Measurements from ENCODE around the gene CSNK1A1. TPM values are rescaled to one million over a fixed set of nuclear protein-coding genes. Genes with fewer than 3 reads are reported as not detected.
"Not testable (repeated sequence)": the region's sequence is repeated elsewhere in the genome, so short reads cannot be mapped to it uniquely, and the experiment has no call there.

Gene CSNK1A1
- 224 and 294 TPM in 2 replicates for total RNA-seq (ENCODE audit: low replicate concordance)
- long read RNA-seq, full-length matches to known transcripts = 519 of 695 reads
- long read RNA-seq, partial matches to known transcripts = 114 of 695 reads
- long read RNA-seq, other reads (novel, unspliced or antisense) = 62 of 695 reads

DNA sequence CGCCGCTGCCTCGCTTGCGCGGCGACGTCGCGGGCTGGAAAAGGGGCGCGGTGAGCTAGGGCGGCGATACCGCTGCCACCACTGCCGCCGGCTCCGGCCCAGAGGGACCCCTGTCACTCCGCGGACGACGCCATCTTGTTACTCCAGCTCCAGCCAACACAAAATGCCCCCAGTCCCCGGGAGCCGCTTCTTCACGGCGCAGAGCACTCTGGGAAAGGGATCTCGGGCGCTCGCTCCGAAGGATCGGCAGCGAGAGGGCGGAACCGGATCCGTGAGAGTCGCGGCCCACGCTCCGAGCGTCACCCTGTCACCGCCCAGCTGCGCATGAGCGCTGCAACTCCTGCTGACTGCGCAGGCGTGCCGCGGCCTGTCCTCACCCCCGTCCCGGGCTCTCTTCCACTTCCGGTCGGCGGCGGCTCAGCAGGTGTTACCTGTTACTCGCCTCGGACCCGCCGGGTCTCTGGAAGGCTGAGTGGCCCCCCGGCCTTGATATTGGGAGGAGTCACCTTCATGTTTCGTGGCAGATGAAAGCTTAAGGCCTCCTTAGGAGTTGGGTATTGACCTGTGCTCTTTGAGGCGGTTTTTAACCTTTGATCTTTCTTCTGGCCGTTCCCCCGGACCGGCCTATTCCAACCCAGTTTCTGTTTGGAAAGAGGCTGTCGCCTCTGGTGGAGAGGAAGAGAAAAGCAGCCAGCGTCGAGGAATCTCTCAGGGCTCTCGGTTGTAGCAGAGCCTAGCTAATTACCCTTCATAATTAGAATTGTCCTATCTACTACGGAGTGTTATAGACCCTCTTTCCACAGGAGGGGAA is at the start of gene CSNK1A1:
Gene CSNK1A1, minus strand, starts transcription at position 213 of the 811 bp plus-strand sequence. CDS start 475 bp downstream, outside the sequence.
- TF ChIP-seq, protein P1, sequence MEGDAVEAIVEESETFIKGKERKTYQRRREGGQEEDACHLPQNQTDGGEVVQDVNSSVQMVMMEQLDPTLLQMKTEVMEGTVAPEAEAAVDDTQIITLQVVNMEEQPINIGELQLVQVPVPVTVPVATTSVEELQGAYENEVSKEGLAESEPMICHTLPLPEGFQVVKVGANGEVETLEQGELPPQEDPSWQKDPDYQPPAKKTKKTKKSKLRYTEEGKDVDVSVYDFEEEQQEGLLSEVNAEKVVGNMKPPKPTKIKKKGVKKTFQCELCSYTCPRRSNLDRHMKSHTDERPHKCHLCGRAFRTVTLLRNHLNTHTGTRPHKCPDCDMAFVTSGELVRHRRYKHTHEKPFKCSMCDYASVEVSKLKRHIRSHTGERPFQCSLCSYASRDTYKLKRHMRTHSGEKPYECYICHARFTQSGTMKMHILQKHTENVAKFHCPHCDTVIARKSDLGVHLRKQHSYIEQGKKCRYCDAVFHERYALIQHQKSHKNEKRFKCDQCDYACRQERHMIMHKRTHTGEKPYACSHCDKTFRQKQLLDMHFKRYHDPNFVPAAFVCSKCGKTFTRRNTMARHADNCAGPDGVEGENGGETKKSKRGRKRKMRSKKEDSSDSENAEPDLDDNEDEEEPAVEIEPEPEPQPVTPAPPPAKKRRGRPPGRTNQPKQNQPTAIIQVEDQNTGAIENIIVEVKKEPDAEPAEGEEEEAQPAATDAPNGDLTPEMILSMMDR (conservative IDR thresholded peaks at IDR 0.05) = peak; percentile 83
- peaks cover 2% of the 10 kb centered on the region for H3K27me3 Mint-ChIP-seq
- peak within 1 kb of the TSS; percentile 93 for H3K27ac Mint-ChIP-seq
- H3K4me3 Mint-ChIP-seq = peak within 1 kb of the TSS; percentile 98
- H3K36me3 Mint-ChIP-seq = peaks cover 27% of the 10 kb centered on the region
- peaks cover 26% of the 10 kb centered on the region for H3K4me1 Mint-ChIP-seq (ENCODE audit: unreplicated experiment)
- peak; percentile 99 for DNase-seq (ENCODE audit: extremely low spot score, unreplicated experiment)
- no peaks in the 10 kb centered on the region for H3K9me3 Mint-ChIP-seq

DNA sequence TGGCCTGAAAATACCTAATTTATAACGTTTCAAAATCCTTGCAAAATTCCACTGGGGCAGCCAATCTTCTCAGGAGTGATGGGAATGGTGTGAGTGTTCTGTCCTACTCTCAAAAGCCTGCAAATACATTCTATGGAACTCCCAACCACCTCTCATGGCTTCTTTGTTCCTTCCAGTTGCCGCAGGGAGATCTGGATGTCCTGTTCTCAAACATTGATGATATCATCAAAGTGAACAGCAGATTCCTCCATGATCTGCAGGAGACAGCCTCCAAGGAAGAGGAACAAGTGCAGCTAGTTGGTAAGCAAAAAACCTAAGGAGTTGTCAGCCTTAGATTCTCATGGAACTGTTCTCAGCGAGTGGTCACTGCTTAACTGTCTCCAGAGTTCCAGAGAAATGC is 49.7 kb upstream of the CSNK1A1 start:
- Mint-ChIP-seq H3K4me3 (no peak overlapping the region), H3K36me3 (peaks cover 5% of the 10 kb centered on the region), H3K4me1 (ENCODE audit: unreplicated experiment) (peaks cover 10% of the 10 kb centered on the region), H3K9me3 (no peaks in the 10 kb centered on the region), H3K27ac (no peak overlapping the region), H3K27me3 (no peaks in the 10 kb centered on the region)
- TF ChIP-seq, protein P1 (conservative IDR thresholded peaks at IDR 0.05) = no peak
- no peak for DNase-seq (ENCODE audit: extremely low spot score, unreplicated experiment)

DNA sequence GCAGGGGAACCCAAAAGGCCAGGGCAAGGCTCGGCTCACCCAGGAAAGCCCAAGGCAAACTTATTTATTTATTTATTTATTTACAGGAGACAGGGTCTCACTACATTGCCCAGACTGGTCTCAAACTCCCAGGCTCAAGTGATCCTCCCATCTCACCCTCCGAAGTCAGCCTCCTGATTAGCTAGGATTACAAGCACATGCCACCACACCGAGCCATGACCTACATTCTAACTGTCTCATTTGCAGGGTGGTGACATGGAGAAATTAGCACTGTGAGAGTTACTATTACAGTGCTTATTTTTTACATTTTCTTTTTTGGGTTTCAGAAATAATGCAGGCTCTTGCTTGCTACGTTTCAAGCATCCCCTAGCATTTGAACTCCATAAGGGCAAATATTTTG is 48.1 kb upstream of the CSNK1A1 start:
- Mint-ChIP-seq H3K9me3 (no peaks in the 10 kb centered on the region), H3K27me3 (no peaks in the 10 kb centered on the region), H3K36me3 (no peaks in the 10 kb centered on the region), H3K4me3 (no peak overlapping the region), H3K4me1 (ENCODE audit: unreplicated experiment) (peaks cover 5% of the 10 kb centered on the region), H3K27ac (no peak overlapping the region)
- DNase-seq (ENCODE audit: extremely low spot score, unreplicated experiment) = no peak
- TF ChIP-seq, protein P1 (conservative IDR thresholded peaks at IDR 0.05) = no peak

DNA sequence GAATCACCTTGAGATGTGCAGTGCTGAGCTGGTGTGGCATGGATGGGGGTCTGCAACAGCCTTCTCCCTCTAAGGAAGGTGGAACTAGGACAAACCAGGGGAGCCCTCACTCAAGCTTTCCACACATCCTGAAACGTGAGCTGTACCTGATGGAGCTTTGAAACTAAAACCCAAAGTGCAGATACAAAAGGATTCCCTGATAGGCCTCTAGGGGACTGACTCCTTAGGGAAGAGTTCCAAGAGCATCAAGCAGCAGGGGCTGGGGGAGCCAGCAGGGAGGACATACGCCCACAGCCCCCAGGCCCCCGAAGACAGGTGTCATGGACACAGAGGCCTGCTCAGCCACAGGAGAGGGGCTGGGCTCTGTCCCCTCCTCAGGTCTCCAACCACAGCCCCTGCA is 47.7 kb upstream of the CSNK1A1 start:
- Mint-ChIP-seq H3K9me3 (no peaks in the 10 kb centered on the region), H3K36me3 (no peaks in the 10 kb centered on the region), H3K4me3 (no peak overlapping the region), H3K4me1 (ENCODE audit: unreplicated experiment) (peaks cover 5% of the 10 kb centered on the region), H3K27ac (no peak overlapping the region), H3K27me3 (no peaks in the 10 kb centered on the region)
- TF ChIP-seq, protein P1 (conservative IDR thresholded peaks at IDR 0.05) = no peak
- no peak for DNase-seq (ENCODE audit: extremely low spot score, unreplicated experiment)

DNA sequence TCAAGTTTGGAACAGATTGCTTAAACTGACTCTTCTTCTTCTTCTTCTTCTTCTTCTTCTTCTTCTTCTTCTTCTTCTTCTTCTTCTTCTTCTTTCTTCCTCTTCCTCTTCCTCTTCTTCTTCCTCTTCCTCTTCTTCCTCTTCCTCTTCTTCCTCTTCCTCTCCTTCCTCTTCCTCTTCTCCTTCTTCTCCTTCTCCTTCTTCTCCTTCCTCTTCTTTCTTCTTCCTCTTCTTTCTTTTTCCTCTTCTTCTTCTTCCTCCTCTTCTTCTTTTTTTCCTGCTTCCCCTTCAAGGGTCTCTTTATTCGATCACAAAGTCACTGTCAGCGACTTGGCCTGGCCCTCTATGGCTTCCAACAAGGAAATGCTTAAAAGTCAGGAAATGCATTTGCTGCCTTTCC is 47.0 kb upstream of the CSNK1A1 start:
- H3K27me3 Mint-ChIP-seq; H3K4me1 Mint-ChIP-seq (ENCODE audit: unreplicated experiment); H3K36me3 Mint-ChIP-seq; H3K9me3 Mint-ChIP-seq; H3K4me3 Mint-ChIP-seq; H3K27ac Mint-ChIP-seq; DNase-seq (ENCODE audit: extremely low spot score, unreplicated experiment): not testable (repeated sequence)

DNA sequence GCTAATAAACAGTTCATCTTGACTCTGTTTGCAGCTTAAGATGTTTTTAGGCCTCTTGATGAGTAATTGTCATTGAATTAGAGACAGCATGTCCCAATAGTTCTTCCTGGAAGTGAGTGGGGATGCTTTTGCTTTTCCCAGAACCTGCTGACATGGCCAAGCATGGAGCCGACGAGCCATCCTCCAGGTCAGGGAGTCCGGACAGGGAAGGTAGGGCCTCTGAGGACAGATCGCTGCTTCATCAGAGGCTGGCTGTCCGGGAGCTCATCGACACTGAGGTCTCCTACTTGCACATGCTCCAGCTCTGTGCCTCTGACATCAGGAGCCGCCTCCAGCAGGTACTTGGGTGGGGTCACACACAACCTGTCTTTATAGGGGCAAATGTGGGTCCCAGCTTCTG is 46.4 kb upstream of the CSNK1A1 start:
- TF ChIP-seq, protein P1 (conservative IDR thresholded peaks at IDR 0.05) = no peak
- Mint-ChIP-seq H3K36me3 (no peaks in the 10 kb centered on the region), H3K4me3 (no peak overlapping the region), H3K27me3 (no peaks in the 10 kb centered on the region), H3K4me1 (ENCODE audit: unreplicated experiment) (peaks cover 5% of the 10 kb centered on the region), H3K27ac (no peak overlapping the region), H3K9me3 (no peaks in the 10 kb centered on the region)
- no peak for DNase-seq (ENCODE audit: extremely low spot score, unreplicated experiment)
